ENCODE data around the gene MSI2.

GRCh38 chr17:57553526-57553925, 297.2 kb downstream of the MSI2 start:
- TF ChIP-seq, protein P1, sequence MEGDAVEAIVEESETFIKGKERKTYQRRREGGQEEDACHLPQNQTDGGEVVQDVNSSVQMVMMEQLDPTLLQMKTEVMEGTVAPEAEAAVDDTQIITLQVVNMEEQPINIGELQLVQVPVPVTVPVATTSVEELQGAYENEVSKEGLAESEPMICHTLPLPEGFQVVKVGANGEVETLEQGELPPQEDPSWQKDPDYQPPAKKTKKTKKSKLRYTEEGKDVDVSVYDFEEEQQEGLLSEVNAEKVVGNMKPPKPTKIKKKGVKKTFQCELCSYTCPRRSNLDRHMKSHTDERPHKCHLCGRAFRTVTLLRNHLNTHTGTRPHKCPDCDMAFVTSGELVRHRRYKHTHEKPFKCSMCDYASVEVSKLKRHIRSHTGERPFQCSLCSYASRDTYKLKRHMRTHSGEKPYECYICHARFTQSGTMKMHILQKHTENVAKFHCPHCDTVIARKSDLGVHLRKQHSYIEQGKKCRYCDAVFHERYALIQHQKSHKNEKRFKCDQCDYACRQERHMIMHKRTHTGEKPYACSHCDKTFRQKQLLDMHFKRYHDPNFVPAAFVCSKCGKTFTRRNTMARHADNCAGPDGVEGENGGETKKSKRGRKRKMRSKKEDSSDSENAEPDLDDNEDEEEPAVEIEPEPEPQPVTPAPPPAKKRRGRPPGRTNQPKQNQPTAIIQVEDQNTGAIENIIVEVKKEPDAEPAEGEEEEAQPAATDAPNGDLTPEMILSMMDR (IDR thresholded peaks at IDR 0.05): no peak
- TF ChIP-seq POLR2A (IDR thresholded peaks at IDR 0.05): no peak

All from right lobe of liver (tissue), 4 donors.